GM23248 (cell line): ENCODE results near the gene LBP. TPM values are rescaled to one million over a fixed set of nuclear protein-coding genes. Genes with fewer than 3 reads are reported as not detected.
A peak's percentile ranks its signal among the peaks of the same experiment; 100 is the strongest.

Experiments used
- DNase-seq: peaks from one replicate; pipeline ENCODE4 v3.0.0-alpha.2; 2015
- H2AFZ ChIP-seq: fragments of 200-600 bp; sonication (generic); 2 replicates; pipeline ENCODE4 v1.6.1; 2016; ENCODE audit warnings: antibody characterized with exemption
- H3F3A ChIP-seq: fragments of 200-600 bp; sonication (generic); 2 replicates; pipeline ENCODE4 v1.6.1; 2016; ENCODE audit warnings: mild to moderate bottlenecking, antibody characterized with exemption, mixed run types; ENCODE audit not compliant: insufficient read depth
- H3K27ac ChIP-seq: fragments of 200-600 bp; sonication (generic); 2 replicates; pipeline ENCODE4 v1.5.1; 2016; ENCODE audit warnings: mild to moderate bottlenecking
- H3K27me3 ChIP-seq: fragments of 200-600 bp; sonication (generic); replicated peaks from 2 replicates; pipeline ENCODE4 v1.6.1; 2016; ENCODE audit warnings: mild to moderate bottlenecking; ENCODE audit not compliant: insufficient read depth
- H3K36me3 ChIP-seq: fragments of 200-600 bp; sonication (generic); 2 replicates; pipeline ENCODE4 v1.6.1; 2016; ENCODE audit warnings: low read depth, mild to moderate bottlenecking
- H3K4me1 ChIP-seq: fragments of 200-600 bp; sonication (generic); 2 replicates; pipeline ENCODE4 v1.6.1; 2016; ENCODE audit warnings: mild to moderate bottlenecking; ENCODE audit not compliant: insufficient read depth
- H3K4me2 ChIP-seq: fragments of 200-600 bp; sonication (generic); one replicate; pipeline ENCODE4 v1.6.1; 2016; ENCODE audit warnings: mild to moderate bottlenecking; ENCODE audit not compliant: unreplicated experiment
- H3K4me3 ChIP-seq: fragments of 200-600 bp; sonication (generic); 2 replicates; pipeline ENCODE4 v1.5.1; 2016; ENCODE audit warnings: mild to moderate bottlenecking
- H3K79me2 ChIP-seq: fragments of 200-600 bp; sonication (generic); 2 replicates; pipeline ENCODE4 v1.6.1; 2016; ENCODE audit warnings: mild to moderate bottlenecking; ENCODE audit not compliant: insufficient read depth
- H3K9ac ChIP-seq: fragments of 200-600 bp; sonication (generic); 2 replicates; pipeline ENCODE4 v1.6.1; 2016; ENCODE audit warnings: mild to moderate bottlenecking
- H3K9me2 ChIP-seq: fragments of 200-600 bp; sonication (generic); 2 replicates; pipeline ENCODE4 v1.6.1; 2016; ENCODE audit warnings: mixed run types, mild to moderate bottlenecking, moderate library complexity; ENCODE audit not compliant: insufficient read depth
- H3K9me3 ChIP-seq: fragments of 200-600 bp; sonication (generic); one replicate; pipeline ENCODE4 v1.6.1; 2017; ENCODE audit warnings: low read depth
- H4K20me1 ChIP-seq: fragments of 200-600 bp; sonication (generic); 2 replicates; pipeline ENCODE4 v1.6.0; 2016; ENCODE audit not compliant: insufficient read depth
- EZH2 ChIP-seq: fragments of 200-600 bp; sonication (generic); IDR thresholded peaks from 2 replicates; pipeline ENCODE4 v1.6.1; 2018; ENCODE audit warnings: antibody characterized with exemption, mild to moderate bottlenecking; ENCODE audit not compliant: insufficient read depth, poor library complexity, severe bottlenecking
- EZH2phosphoT487 ChIP-seq: fragments of 200-600 bp; sonication (generic); IDR thresholded peaks from 2 replicates; pipeline ENCODE4 v1.6.1; 2018; ENCODE audit warnings: antibody characterized with exemption, moderate library complexity, mild to moderate bottlenecking, low read depth; ENCODE audit not compliant: insufficient read depth
- WGBS, 2 experiments: methylation state at CpG; one replicate each; pipeline ENCODE4 v1.1.6; 2015 to 2017; ENCODE audit warnings: low lambda C conversion rate in 2 of 2, low coverage in 1 of 2; ENCODE audit errors: missing lambda C conversion rate in 2 of 2; 5-methylcytosine and 5-hydroxymethylcytosine counted together
- in situ Hi-C: fragments of 300-500 bp; cut with MboI; formaldehyde crosslinking; loops from 2 replicates; pipeline ENCODE4 v1.15.0; 2020
- polyA plus RNA-seq: library from polyadenylated mRNA; unstranded; fragments of >200 nt; fragmentation: Nextera tagmentation; extraction: Ambion mirVana; gene quantifications from 2 replicates; pipeline ENCODE4 v1.2.1, GENCODE V29; 2016
- total RNA-seq: library from RNA; depleted of rRNA; stranded (reverse); fragments of >200 nt; shearing (Covaris generic); gene quantifications from 2 replicates; pipeline ENCODE4 v1.2.3, GENCODE V29; 2014

Gene LBP
- total and polyA plus RNA-seq, 2 experiments from 2014 or later: not detected

GRCh38 chr20:38418509-38419204, 72.4 kb downstream of the LBP start:
- no peak for TF ChIP-seq EZH2
- no peak for TF ChIP-seq EZH2phosphoT487
- no peak overlapping the region for H2AFZ ChIP-seq
- no peaks in the 10 kb centered on the region for H3K9me2 ChIP-seq
- H3K9me3 ChIP-seq: no peaks in the 10 kb centered on the region
- H3K27ac ChIP-seq: no peak overlapping the region
- no peak overlapping the region for H3K9ac ChIP-seq
- peaks cover 65% of the 10 kb centered on the region for H3K36me3 ChIP-seq
- H3F3A ChIP-seq: peaks cover 28% of the 10 kb centered on the region
- H3K79me2 ChIP-seq: peaks cover 20% of the 10 kb centered on the region
- H4K20me1 ChIP-seq: peaks cover 4% of the 10 kb centered on the region; the same call in 1 of the 2 replicates
- in situ Hi-C loops: loop anchor here (10.0 kb wide), 1 partner anchor 364 kb away; no protein-coding TSS in a partner anchor
- H3K4me2 ChIP-seq: no peak overlapping the region
- H3K4me3 ChIP-seq: no peak overlapping the region
- peak; percentile 31 for DNase-seq
- no peaks in the 10 kb centered on the region for H3K27me3 ChIP-seq
- no peaks in the 10 kb centered on the region for H3K4me1 ChIP-seq
- 55 to 68% methylated on average over 4 of the region's 4 CpGs for WGBS, 2 experiments

GRCh38 chr20:38420388-38421085, 74.3 kb downstream of the LBP start:
- DNase-seq: no peak
- Histone ChIP-seq H2AFZ (no peak overlapping the region), H3K4me3 (no peak overlapping the region), H3K36me3 (peaks cover 83% of the 10 kb centered on the region), H3F3A (peaks cover 28% of the 10 kb centered on the region), H3K9me3 (no peaks in the 10 kb centered on the region), H3K9me2 (no peaks in the 10 kb centered on the region), H3K79me2 (peaks cover 39% of the 10 kb centered on the region), H4K20me1 (peaks cover 11% of the 10 kb centered on the region), H3K27me3 (no peaks in the 10 kb centered on the region), H3K9ac (no peak overlapping the region), H3K4me2 (no peak overlapping the region), H3K4me1 (peaks cover 1% of the 10 kb centered on the region; the same call in 1 of the 2 replicates), H3K27ac (no peak overlapping the region)
- 90% methylated on average over 9 of the region's 9 CpGs for WGBS, 2 experiments
- in situ Hi-C loops: no loop called here
- no peak for TF ChIP-seq EZH2
- no peak for TF ChIP-seq EZH2phosphoT487

- in situ Hi-C loops: no loop called here
- Histone ChIP-seq H3K27ac (no peak overlapping the region), H3K36me3 (peaks cover 81% of the 10 kb centered on the region), H3K4me3 (no peak overlapping the region), H2AFZ (no peak overlapping the region), H3K9ac (no peak overlapping the region), H4K20me1 (peaks cover 17% of the 10 kb centered on the region), H3K9me2 (no peaks in the 10 kb centered on the region), H3K4me2 (no peak overlapping the region), H3K79me2 (peaks cover 45% of the 10 kb centered on the region), H3K27me3 (no peaks in the 10 kb centered on the region), H3K4me1 (peaks cover 14% of the 10 kb centered on the region), H3F3A (peaks cover 36% of the 10 kb centered on the region), H3K9me3 (no peaks in the 10 kb centered on the region)
- WGBS, 2 experiments: 89 to 90% methylated on average over 10 of the region's 10 CpGs
- no peak for TF ChIP-seq EZH2
- TF ChIP-seq EZH2phosphoT487: no peak
- DNase-seq: no peak
Observed at GRCh38 chr20:38421915-38422314, 75.6 kb downstream of the LBP start.

- H3K27me3 ChIP-seq: no peaks in the 10 kb centered on the region
- H3F3A ChIP-seq: peaks cover 43% of the 10 kb centered on the region
- H3K9me3 ChIP-seq: no peaks in the 10 kb centered on the region
- H3K27ac ChIP-seq: no peak overlapping the region
- H3K4me2 ChIP-seq: no peak overlapping the region
- in situ Hi-C loops: no loop called here
- H2AFZ ChIP-seq: no peak overlapping the region
- peaks cover 83% of the 10 kb centered on the region for H3K36me3 ChIP-seq
- WGBS, 2 experiments: 78% methylated on average over 4 of the region's 4 CpGs
- no peaks in the 10 kb centered on the region for H3K9me2 ChIP-seq
- peaks cover 17% of the 10 kb centered on the region for H4K20me1 ChIP-seq
- DNase-seq: no peak
- H3K9ac ChIP-seq: no peak overlapping the region
- peaks cover 25% of the 10 kb centered on the region for H3K4me1 ChIP-seq
- TF ChIP-seq EZH2phosphoT487: no peak
- no peak for TF ChIP-seq EZH2
- peaks cover 61% of the 10 kb centered on the region for H3K79me2 ChIP-seq
- H3K4me3 ChIP-seq: no peak overlapping the region
Observed at GRCh38 chr20:38423541-38423940, 77.3 kb downstream of the LBP start.
